ENCODE results near the gene ZNF618. TPM values are rescaled to one million over a fixed set of nuclear protein-coding genes. Genes with fewer than 3 reads are reported as not detected.

The ZNF618 gene
- polyA plus RNA-seq, 1 experiment = 8.7 TPM

DNA sequence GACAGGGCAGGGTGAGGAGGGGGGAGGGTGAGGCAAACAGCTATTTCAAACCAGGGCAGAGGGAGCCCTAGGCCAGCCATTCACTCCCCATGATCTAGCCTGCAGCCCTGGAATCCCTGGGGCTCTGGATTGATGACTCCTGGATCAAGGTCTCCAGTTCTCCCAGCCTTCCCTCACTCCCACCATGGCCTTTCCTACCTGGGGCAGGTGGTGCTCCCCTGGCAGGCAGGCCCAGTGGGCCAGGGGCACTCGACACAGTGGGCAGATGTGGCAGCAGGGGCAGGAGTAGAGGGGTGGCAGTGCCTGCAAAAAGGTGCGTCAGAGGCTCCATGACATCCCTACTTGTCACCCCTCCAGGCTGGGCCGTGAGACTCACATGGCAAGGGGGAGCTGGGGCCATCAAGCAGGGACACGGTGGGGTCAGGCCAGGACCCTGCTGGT, 216.9 kb downstream of the ZNF618 start:
- ChIA-PET CTCF (interaction anchor here (1.9 to 4.7 kb wide), 3 partner anchors 10 to 198 kb away, joined by 5 to 28 read pairs (median 6); no protein-coding TSS in a partner anchor), POLR2A (no interaction called here)
- Histone ChIP-seq H3K27ac (ENCODE audit: low read depth, low read length) (no peak overlapping the region), H3K27me3 (ENCODE audit: control insufficient read depth, insufficient read depth, low read length) (peaks cover 27% of the 10 kb centered on the region), H3K9me3 (ENCODE audit: control insufficient read depth, insufficient read depth, low read length) (no peaks in the 10 kb centered on the region; the same call in 1 of the 2 replicates), H3K4me3 (ENCODE audit: low read depth, low read length) (no peak overlapping the region)
- no peak for DNase-seq (ENCODE audit: low read depth, low spot score)
- TF ChIP-seq, protein P1, sequence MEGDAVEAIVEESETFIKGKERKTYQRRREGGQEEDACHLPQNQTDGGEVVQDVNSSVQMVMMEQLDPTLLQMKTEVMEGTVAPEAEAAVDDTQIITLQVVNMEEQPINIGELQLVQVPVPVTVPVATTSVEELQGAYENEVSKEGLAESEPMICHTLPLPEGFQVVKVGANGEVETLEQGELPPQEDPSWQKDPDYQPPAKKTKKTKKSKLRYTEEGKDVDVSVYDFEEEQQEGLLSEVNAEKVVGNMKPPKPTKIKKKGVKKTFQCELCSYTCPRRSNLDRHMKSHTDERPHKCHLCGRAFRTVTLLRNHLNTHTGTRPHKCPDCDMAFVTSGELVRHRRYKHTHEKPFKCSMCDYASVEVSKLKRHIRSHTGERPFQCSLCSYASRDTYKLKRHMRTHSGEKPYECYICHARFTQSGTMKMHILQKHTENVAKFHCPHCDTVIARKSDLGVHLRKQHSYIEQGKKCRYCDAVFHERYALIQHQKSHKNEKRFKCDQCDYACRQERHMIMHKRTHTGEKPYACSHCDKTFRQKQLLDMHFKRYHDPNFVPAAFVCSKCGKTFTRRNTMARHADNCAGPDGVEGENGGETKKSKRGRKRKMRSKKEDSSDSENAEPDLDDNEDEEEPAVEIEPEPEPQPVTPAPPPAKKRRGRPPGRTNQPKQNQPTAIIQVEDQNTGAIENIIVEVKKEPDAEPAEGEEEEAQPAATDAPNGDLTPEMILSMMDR (IDR thresholded peaks at IDR 0.05; ENCODE audit: low read depth, low read length) = no peak

DNA sequence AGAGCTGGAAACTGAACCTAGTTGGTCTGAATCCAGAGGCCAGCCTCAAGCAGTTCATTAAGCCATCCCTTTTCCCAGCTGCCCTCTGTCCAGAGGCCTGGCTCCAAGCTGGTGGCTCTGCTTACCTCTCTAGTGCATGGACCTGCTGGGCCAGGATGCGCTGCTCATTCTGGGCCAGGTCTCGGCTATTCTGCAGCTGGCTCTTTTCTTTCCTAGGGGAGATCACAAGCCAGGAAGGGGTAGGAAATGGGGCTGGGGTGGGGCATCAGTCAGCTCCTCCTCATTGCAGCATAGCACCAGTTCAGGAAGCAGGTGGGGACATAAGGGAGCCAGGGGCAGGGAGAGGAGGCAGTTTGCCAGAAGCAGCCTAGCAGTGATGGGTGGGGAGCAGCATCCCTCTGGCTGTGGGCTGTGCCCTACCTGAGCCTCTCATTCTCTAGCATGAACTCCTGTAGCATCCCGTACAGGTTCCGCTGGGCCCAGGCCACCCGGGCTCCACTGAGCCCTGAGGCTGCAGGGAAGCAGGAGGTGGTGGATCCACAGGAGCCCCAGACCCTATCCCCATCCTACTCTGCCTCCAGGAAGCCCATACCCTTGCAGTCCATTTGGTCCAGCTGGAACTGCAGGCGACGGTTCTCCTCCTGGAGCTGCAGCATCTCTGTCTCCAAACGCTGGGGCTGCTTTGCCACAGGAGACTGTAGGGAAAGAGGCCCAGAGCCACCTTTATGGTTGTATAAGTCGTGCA, 217.8 kb downstream of the ZNF618 start:
- TF ChIP-seq, protein P1 (IDR thresholded peaks at IDR 0.05; ENCODE audit: low read depth, low read length) = no peak
- Histone ChIP-seq H3K27ac (ENCODE audit: low read depth, low read length) (no peak overlapping the region), H3K27me3 (ENCODE audit: control insufficient read depth, insufficient read depth, low read length) (peaks cover 29% of the 10 kb centered on the region), H3K4me3 (ENCODE audit: low read depth, low read length) (no peak overlapping the region), H3K9me3 (ENCODE audit: control insufficient read depth, insufficient read depth, low read length) (peaks cover 3% of the 10 kb centered on the region; the same call in 1 of the 2 replicates)
- ChIA-PET POLR2A (no interaction called here), CTCF (interaction anchor here (2.0 to 4.7 kb wide), 2 partner anchors 11 to 198 kb away, joined by 6 to 28 read pairs; no protein-coding TSS in a partner anchor)
- no peak for DNase-seq (ENCODE audit: low read depth, low spot score)

DNA sequence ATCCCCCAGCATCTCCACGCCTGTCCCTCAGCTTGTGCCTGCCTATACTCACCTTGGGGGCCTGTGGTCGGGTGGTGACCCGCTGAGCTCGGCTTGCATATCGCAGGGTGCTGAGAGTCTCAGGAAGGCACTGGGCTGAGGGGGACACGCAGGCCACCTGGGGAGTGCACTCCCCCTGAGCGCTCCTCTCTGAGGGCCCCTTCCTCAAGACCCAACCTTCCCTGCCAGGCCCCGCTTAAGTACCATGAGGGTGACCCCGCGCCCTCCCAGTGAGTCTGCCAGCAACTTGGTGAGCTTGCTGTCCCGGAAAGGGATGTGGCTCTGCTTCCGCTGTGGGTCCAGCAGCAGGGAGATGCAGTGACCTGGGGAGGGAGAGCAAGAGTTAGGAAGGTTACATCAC, 218.9 kb downstream of the ZNF618 start:
- Histone ChIP-seq H3K9me3 (ENCODE audit: control insufficient read depth, insufficient read depth, low read length) (peaks cover 5% of the 10 kb centered on the region; the same call in 1 of the 2 replicates), H3K27ac (ENCODE audit: low read depth, low read length) (no peak overlapping the region), H3K4me3 (ENCODE audit: low read depth, low read length) (no peak overlapping the region), H3K27me3 (ENCODE audit: control insufficient read depth, insufficient read depth, low read length) (peaks cover 35% of the 10 kb centered on the region)
- CTCF ChIA-PET = interaction anchor here (2.4 to 4.7 kb wide), 2 partner anchors 12 to 13 kb away, joined by 14 to 28 read pairs; no protein-coding TSS in a partner anchor
- DNase-seq (ENCODE audit: low read depth, low spot score) = no peak
- POLR2A ChIA-PET = no interaction called here
- TF ChIP-seq, protein P1 (IDR thresholded peaks at IDR 0.05; ENCODE audit: low read depth, low read length) = no peak

DNA sequence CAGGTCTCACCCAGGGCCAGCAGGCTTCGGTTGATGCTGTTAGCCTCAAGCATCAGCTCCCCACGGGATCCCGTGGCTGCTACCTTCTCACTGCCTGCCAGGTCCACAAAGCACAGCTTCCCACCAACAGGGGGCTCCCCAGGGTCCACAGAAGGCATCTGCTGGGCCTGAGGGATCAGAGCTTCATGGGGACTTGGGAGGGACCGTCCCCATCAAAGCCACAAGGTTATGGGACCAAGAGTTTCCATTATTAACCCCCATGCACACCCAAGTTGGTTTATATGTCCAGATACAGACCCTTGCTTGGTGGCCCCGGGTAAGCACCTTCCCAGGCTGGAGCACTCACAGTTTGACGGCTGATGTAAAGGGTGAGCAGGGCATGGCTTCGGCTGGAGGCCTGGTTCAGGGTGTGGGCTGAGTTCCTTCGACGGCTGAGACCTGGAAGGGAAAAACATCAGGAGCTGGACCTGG, 220.0 kb downstream of the ZNF618 start:
- DNase-seq (ENCODE audit: low read depth, low spot score) = no peak
- ChIA-PET POLR2A (no interaction called here), CTCF (interaction anchor here (2.4 to 4.7 kb wide), 2 partner anchors 12 to 13 kb away, joined by 14 to 28 read pairs; no protein-coding TSS in a partner anchor)
- TF ChIP-seq, protein P1 (IDR thresholded peaks at IDR 0.05; ENCODE audit: low read depth, low read length) = peak; percentile 19; the same call in 1 of the 2 replicates
- Histone ChIP-seq H3K27ac (ENCODE audit: low read depth, low read length) (no peak overlapping the region), H3K4me3 (ENCODE audit: low read depth, low read length) (no peak overlapping the region), H3K9me3 (ENCODE audit: control insufficient read depth, insufficient read depth, low read length) (peaks cover 5% of the 10 kb centered on the region; the same call in 1 of the 2 replicates), H3K27me3 (ENCODE audit: control insufficient read depth, insufficient read depth, low read length) (peaks cover 30% of the 10 kb centered on the region)
